ENCODE data around the gene TRAF2.

GRCh38 chr9:136940526-136941230 lies 54.4 kb downstream of the TRAF2 start:
- TF ChIP-seq EZH2 (IDR thresholded peaks at IDR 0.05; ENCODE audit: borderline replicate concordance, low read depth, low read length): no peak
- no peak for TF ChIP-seq TEAD2 (tag; IDR thresholded peaks at IDR 0.05)
